ENCODE measurements around the gene MCEMP1.

The MCEMP1 gene

DNA sequence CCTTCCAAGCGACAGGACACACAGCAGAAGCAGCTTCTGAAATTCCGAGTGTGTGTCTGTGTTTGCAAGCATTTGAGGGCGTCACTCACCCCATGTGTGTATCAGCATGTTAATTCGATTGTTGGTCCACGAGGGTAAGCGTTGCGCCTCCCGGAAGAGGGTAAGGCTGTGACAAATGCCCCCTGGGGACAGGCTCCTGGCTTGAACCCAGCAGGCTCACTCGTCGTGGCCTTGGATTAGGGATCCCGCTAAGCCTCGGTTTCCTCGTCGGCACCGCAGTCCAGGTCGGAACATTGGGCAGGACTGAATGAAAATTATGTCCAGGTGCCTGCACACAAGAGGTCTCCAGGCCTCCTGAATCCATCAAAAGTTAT, 40.6 kb upstream of the MCEMP1 start:
- FAIRE-seq (peak; percentile 28), DNase-seq (ENCODE audit: insufficient read length, low spot score) (no peak)
- TF ChIP-seq POU2F2 (IDR thresholded peaks at IDR 0.05; ENCODE audit: low read depth, low read length): no peak
- TF ChIP-seq POLR2A (IDR thresholded peaks at IDR 0.05; ENCODE audit: low read depth, low read length): no peak
- no peak for TF ChIP-seq POLR2AphosphoS5 (IDR thresholded peaks at IDR 0.05; ENCODE audit: low read depth, low read length)
- TF ChIP-seq PAX5 (IDR thresholded peaks at IDR 0.05; ENCODE audit: insufficient read depth, low read length, severe bottlenecking): no peak
- TF ChIP-seq SPI1 (IDR thresholded peaks at IDR 0.05; ENCODE audit: low read depth, low read length): no peak

- FAIRE-seq (peak; percentile 99), DNase-seq (ENCODE audit: insufficient read length, low spot score) (peak; percentile 100)
These were observed 40.1 kb upstream of the MCEMP1 start, which contains the start of gene STXBP2 for GRCh38 chr19:7636691-7637373. Gene STXBP2 (plus strand): TSS chr19:7637110. CDS start chr19:7637150, 40 bp downstream.

GRCh38 chr19:7637374-7638256, 39.3 kb upstream of the MCEMP1 start:
- FAIRE-seq: peak; percentile 45
- DNase-seq (ENCODE audit: insufficient read length, low spot score): no peak
- TF ChIP-seq POLR2A (IDR thresholded peaks at IDR 0.05; ENCODE audit: low read depth, low read length): no peak
- no peak for TF ChIP-seq POLR2AphosphoS5 (IDR thresholded peaks at IDR 0.05; ENCODE audit: low read depth, low read length)
- no peak for TF ChIP-seq SPI1 (IDR thresholded peaks at IDR 0.05; ENCODE audit: low read depth, low read length)
- TF ChIP-seq PAX5 (IDR thresholded peaks at IDR 0.05; ENCODE audit: insufficient read depth, low read length, severe bottlenecking): no peak
- TF ChIP-seq POU2F2 (IDR thresholded peaks at IDR 0.05; ENCODE audit: low read depth, low read length): no peak
- no peak for TF ChIP-seq TAF1 (IDR thresholded peaks at IDR 0.05; ENCODE audit: low read depth, low read length)

More at GRCh38 chr19:7636691-7637373, 40.1 kb upstream of the MCEMP1 start, which contains the start of gene STXBP2:
- TF ChIP-seq POU2F2 (IDR thresholded peaks at IDR 0.05; ENCODE audit: low read depth, low read length) (no peak), TAF1 (IDR thresholded peaks at IDR 0.05; ENCODE audit: low read depth, low read length) (peak; percentile 92), POLR2A (IDR thresholded peaks at IDR 0.05; ENCODE audit: low read depth, low read length) (peak; percentile 82), SPI1 (IDR thresholded peaks at IDR 0.05; ENCODE audit: low read depth, low read length) (no peak), PAX5 (IDR thresholded peaks at IDR 0.05; ENCODE audit: insufficient read depth, low read length, severe bottlenecking) (no peak), POLR2AphosphoS5 (IDR thresholded peaks at IDR 0.05; ENCODE audit: low read depth, low read length) (peak; percentile 74; the same call in 1 of the 2 replicates)

DNA sequence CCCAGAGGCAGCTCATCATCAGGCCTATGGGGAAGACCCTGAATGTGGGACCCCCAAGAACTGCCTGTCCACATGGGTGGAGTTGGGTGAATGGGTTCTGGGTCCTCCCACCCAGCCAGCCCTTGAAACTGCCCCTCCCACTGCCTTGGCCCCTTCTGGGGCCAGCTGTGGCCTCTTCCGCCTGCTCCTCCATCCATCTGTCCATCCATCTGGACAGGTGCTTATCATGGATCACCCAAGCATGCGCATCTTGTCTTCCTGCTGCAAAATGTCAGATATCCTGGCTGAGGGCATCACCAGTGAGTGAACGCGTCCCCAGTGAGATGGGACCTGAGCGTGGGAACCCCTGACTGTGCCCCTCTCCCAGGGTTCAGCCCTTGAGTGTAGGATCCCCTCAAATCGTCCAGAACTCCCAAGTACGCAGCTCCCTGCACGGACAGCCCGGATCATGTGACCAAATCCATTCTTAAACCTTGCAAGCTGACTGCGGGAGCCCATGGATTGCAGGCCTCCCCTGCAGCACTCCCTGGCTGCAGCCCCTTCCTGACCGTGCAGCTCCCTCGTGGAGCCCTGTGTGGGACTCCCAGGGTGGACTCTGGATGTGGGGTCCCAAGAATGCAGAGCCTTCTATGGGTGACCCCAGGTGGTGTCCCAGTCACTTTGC, 38.0 kb upstream of the MCEMP1 start:
- no peak for FAIRE-seq
- no peak for TF ChIP-seq TAF1 (IDR thresholded peaks at IDR 0.05; ENCODE audit: low read depth, low read length)
- TF ChIP-seq PAX5 (IDR thresholded peaks at IDR 0.05; ENCODE audit: insufficient read depth, low read length, severe bottlenecking): no peak
- TF ChIP-seq POLR2A (IDR thresholded peaks at IDR 0.05; ENCODE audit: low read depth, low read length): no peak
- TF ChIP-seq POU2F2 (IDR thresholded peaks at IDR 0.05; ENCODE audit: low read depth, low read length): no peak
- no peak for TF ChIP-seq POLR2AphosphoS5 (IDR thresholded peaks at IDR 0.05; ENCODE audit: low read depth, low read length)
- TF ChIP-seq SPI1 (IDR thresholded peaks at IDR 0.05; ENCODE audit: low read depth, low read length): no peak
- DNase-seq (ENCODE audit: insufficient read length, low spot score): no peak

DNA sequence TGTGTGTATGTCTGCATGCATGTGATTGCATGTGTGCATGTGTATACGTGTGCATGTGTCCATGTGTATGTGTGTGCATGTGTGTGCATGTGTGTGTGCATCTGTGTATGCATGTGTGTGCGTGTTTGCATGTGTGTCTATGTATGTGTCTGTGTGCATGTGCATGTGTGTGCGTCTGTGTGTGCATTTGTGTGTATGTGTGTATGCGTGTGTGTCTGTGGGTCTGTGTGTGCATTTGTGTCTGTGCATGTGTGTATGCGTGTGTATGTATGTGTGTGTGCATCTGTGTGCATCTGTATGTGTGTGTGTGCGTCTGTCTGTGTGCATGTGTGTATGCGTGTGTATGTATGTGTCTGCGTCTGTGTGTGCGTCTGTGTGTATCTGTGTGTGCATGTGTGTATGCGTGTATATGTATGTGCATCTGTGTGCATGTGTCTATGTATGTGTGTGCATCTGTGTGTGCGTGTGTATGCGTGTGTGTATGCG, 37.0 kb upstream of the MCEMP1 start:
- TF ChIP-seq POLR2AphosphoS5 (IDR thresholded peaks at IDR 0.05; ENCODE audit: low read depth, low read length) (no peak), SPI1 (IDR thresholded peaks at IDR 0.05; ENCODE audit: low read depth, low read length) (no peak), POLR2A (IDR thresholded peaks at IDR 0.05; ENCODE audit: low read depth, low read length) (peak; percentile 57; the same call in 1 of the 2 replicates), TAF1 (IDR thresholded peaks at IDR 0.05; ENCODE audit: low read depth, low read length) (no peak), POU2F2 (IDR thresholded peaks at IDR 0.05; ENCODE audit: low read depth, low read length) (no peak)
- no peak for DNase-seq (ENCODE audit: insufficient read length, low spot score)
- FAIRE-seq: no peak

DNA sequence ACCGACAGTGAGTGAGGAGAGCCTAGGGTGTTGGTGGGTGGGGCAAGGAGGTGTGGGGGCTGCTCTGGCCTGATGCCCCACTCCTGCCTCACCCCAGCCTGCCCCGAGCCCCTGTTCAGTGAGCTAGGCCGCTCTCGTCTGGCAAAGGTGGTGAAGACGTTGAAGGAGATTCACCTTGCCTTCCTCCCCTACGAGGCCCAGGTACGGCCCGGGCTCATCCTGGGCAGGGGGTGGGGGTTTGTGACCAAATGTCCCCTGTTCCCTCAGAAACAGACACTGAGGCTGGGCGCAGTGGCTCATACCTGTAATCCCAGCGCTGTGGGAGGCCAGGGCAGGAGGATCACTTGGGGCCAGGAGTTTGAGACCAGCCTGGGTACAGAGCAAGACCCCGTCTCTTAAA, 36.1 kb upstream of the MCEMP1 start:
- FAIRE-seq (no peak), DNase-seq (ENCODE audit: insufficient read length, low spot score) (no peak)
- TF ChIP-seq POU2F2 (IDR thresholded peaks at IDR 0.05; ENCODE audit: low read depth, low read length) (no peak), POLR2A (IDR thresholded peaks at IDR 0.05; ENCODE audit: low read depth, low read length) (no peak), PAX5 (IDR thresholded peaks at IDR 0.05; ENCODE audit: insufficient read depth, low read length, severe bottlenecking) (no peak)

DNA sequence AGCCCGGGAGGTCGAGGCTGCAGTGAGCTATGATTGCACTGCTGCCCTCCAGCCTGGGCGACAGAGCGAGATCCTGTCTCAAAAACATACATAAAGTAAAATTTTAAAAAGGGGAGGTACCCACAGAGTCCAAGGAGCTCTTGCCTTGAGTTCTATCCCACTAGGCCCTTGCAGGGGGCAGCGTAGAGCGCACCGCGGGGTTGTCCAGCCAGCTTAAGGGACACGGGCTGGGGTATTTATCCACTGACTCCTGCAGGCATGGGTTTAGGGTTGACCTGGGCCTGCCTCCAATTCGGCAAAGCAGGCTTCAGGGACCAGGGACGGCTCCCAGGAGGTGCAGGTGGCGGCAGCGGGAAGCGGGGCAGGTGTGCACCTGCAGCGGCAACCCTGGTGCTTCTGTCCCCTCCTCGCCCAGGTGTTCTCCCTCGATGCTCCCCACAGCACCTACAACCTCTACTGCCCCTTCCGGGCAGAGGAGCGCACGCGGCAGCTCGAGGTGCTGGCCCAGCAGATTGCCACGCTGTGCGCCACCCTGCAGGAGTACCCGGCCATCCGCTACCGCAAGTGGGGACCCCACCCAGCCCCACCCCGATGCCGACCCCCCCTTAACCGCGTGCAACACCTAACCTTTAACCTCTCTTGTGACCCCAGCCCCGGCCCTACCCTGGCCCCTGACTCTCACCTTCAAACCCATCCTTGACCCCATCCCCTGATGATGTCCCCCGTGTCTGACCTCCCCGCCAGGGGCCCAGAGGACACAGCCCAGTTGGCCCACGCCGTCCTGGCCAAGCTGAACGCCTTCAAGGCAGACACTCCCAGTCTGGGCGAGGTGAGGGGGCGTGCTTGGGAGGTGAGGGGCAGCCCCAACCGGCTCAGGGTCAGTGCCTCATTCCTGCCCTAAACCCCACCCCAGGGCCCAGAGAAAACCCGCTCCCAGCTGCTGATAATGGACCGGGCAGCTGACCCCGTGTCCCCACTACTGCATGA, 35.3 kb upstream of the MCEMP1 start:
- no peak for DNase-seq (ENCODE audit: insufficient read length, low spot score)
- FAIRE-seq: no peak
- TF ChIP-seq POLR2A (IDR thresholded peaks at IDR 0.05; ENCODE audit: low read depth, low read length) (no peak), TAF1 (IDR thresholded peaks at IDR 0.05; ENCODE audit: low read depth, low read length) (no peak), POU2F2 (IDR thresholded peaks at IDR 0.05; ENCODE audit: low read depth, low read length) (no peak), PAX5 (IDR thresholded peaks at IDR 0.05; ENCODE audit: insufficient read depth, low read length, severe bottlenecking) (no peak), POLR2AphosphoS5 (IDR thresholded peaks at IDR 0.05; ENCODE audit: low read depth, low read length) (no peak), SPI1 (IDR thresholded peaks at IDR 0.05; ENCODE audit: low read depth, low read length) (no peak)
